ENCODE results near the gene SCRN2. TPM values are rescaled to one million over a fixed set of nuclear protein-coding genes. Genes with fewer than 3 reads are reported as not detected.

SCRN2 gene
- total and polyA plus RNA-seq, 7 donors = 22.5 to 44.6 (median 28.8) TPM

- Histone ChIP-seq H3K27ac (no peak overlapping the region), H3K27me3 (peaks cover 7 to 82% (median 47%) of the 10 kb centered on the region in 3 donors), H3K4me1 (peaks cover 0 to 6% (median 2%) of the 10 kb centered on the region in 4 donors), H3K36me3 (no peaks in the 10 kb centered on the region), H3K4me3 (no peak overlapping the region), H3K9me3 (no peaks in the 10 kb centered on the region)
- WGBS, 2 donors = 68 to 78% methylated on average over 4 of the region's 4 CpGs
- TF ChIP-seq CTCF (IDR thresholded peaks at IDR 0.05) (no peak), POLR2AphosphoS5 (IDR thresholded peaks at IDR 0.05) (no peak), EP300 (IDR thresholded peaks at IDR 0.05) (no peak), POLR2A (IDR thresholded peaks at IDR 0.05) (no peak)
- intact Hi-C loops (cut with DNase I) = no loop called here
- no peak for DNase-seq
Measured at GRCh38 chr17:47873200-47874090, 32.4 kb upstream of the SCRN2 start.

GRCh38 chr17:47872651-47873161 is 31.6 kb upstream of the SCRN2 start:
- no peaks in the 10 kb centered on the region for H3K9me3 ChIP-seq
- no peak for DNase-seq
- WGBS, 2 donors = 63 to 76% methylated on average over 15 of the region's 15 CpGs
- no peaks in the 10 kb centered on the region for H3K36me3 ChIP-seq
- intact Hi-C loops (cut with DNase I) = no loop called here
- no peak overlapping the region for H3K4me3 ChIP-seq
- peaks cover 0 to 6% (median 2%) of the 10 kb centered on the region in 4 donors for H3K4me1 ChIP-seq
- TF ChIP-seq POLR2AphosphoS5 (IDR thresholded peaks at IDR 0.05) (no peak), POLR2A (IDR thresholded peaks at IDR 0.05) (no peak), EP300 (IDR thresholded peaks at IDR 0.05) (no peak), CTCF (IDR thresholded peaks at IDR 0.05) (no peak)
- H3K27me3 ChIP-seq = peaks cover 7 to 83% (median 47%) of the 10 kb centered on the region in 3 donors
- no peak overlapping the region for H3K27ac ChIP-seq

GRCh38 chr17:47872019-47872650 is 31.1 kb upstream of the SCRN2 start:
- Histone ChIP-seq H3K27me3 (peaks cover 7 to 79% (median 47%) of the 10 kb centered on the region in 3 donors), H3K4me1 (peaks cover 0 to 6% (median 2%) of the 10 kb centered on the region in 4 donors), H3K4me3 (no peak overlapping the region), H3K9me3 (no peaks in the 10 kb centered on the region), H3K27ac (no peak overlapping the region), H3K36me3 (no peaks in the 10 kb centered on the region)
- TF ChIP-seq POLR2A (IDR thresholded peaks at IDR 0.05) (no peak), POLR2AphosphoS5 (IDR thresholded peaks at IDR 0.05) (no peak), EP300 (IDR thresholded peaks at IDR 0.05) (no peak), CTCF (IDR thresholded peaks at IDR 0.05) (no peak)
- WGBS, 2 donors = 37 to 72% methylated on average over 29 of the region's 29 CpGs
- intact Hi-C loops (cut with DNase I) = no loop called here
- DNase-seq = no peak

GRCh38 chr17:47871048-47871447 is 30.0 kb upstream of the SCRN2 start:
- H3K4me1 ChIP-seq = peaks cover 0 to 6% (median 2%) of the 10 kb centered on the region in 4 donors
- H3K27me3 ChIP-seq = peaks cover 7 to 86% (median 44%) of the 10 kb centered on the region in 3 donors
- no peak overlapping the region for H3K27ac ChIP-seq
- no peak for TF ChIP-seq CTCF (IDR thresholded peaks at IDR 0.05)
- TF ChIP-seq POLR2AphosphoS5 (IDR thresholded peaks at IDR 0.05) = no peak
- TF ChIP-seq POLR2A (IDR thresholded peaks at IDR 0.05) = no peak
- TF ChIP-seq EP300 (IDR thresholded peaks at IDR 0.05) = no peak
- H3K4me3 ChIP-seq = no peak overlapping the region
- no peaks in the 10 kb centered on the region for H3K9me3 ChIP-seq
- no peaks in the 10 kb centered on the region for H3K36me3 ChIP-seq
- no peak for DNase-seq
- intact Hi-C loops (cut with DNase I) = no loop called here

All from sigmoid colon (tissue), 7 donors.